Measurements from ENCODE around the gene NEDD4L. TPM values are rescaled to one million over a fixed set of nuclear protein-coding genes. Genes with fewer than 3 reads are reported as not detected.

Gene NEDD4L
- total RNA-seq, 4 donors from 2014 or later = 22.7 to 39.9 (median 34.7) TPM

- Histone ChIP-seq H3K4me1 (peaks cover 0 to 15% (median 11%) of the 10 kb centered on the region in 4 donors), H3K27me3 (no peaks in the 10 kb centered on the region), H3K27ac (replicated peaks in 1 of 4) (no peak overlapping the region), H3K4me3 (no peak overlapping the region), H3K36me3 (no peaks in the 10 kb centered on the region), H3K9me3 (no peaks in the 10 kb centered on the region)
- intact Hi-C loops (cut with DNase I) = no loop called here
- TF ChIP-seq POLR2AphosphoS5 (IDR thresholded peaks at IDR 0.05) = no peak
- TF ChIP-seq EP300 (IDR thresholded peaks at IDR 0.05) = no peak
- no peak for TF ChIP-seq CTCF (IDR thresholded peaks at IDR 0.05)
- TF ChIP-seq POLR2A (IDR thresholded peaks at IDR 0.05; ENCODE audit: low read depth) = no peak
- WGBS = 95% methylated on average over 1 of the region's 3 CpGs
- DNase-seq (ENCODE audit: extremely low spot score) = no peak
Measured at GRCh38 chr18:58152891-58153290, 108.9 kb downstream of the NEDD4L start.

- Histone ChIP-seq H3K27me3 (no peaks in the 10 kb centered on the region), H3K36me3 (no peaks in the 10 kb centered on the region), H3K27ac (replicated peaks in 1 of 4) (no peak overlapping the region), H3K9me3 (no peaks in the 10 kb centered on the region), H3K4me3 (no peak overlapping the region), H3K4me1 (no peaks in the 10 kb centered on the region)
- TF ChIP-seq EP300 (IDR thresholded peaks at IDR 0.05) = no peak
- intact Hi-C loops (cut with DNase I) = no loop called here
- no peak for DNase-seq (ENCODE audit: extremely low spot score)
- 81% methylated on average over 9 of the region's 9 CpGs for WGBS
Measured at GRCh38 chr18:58156516-58156915, 112.5 kb downstream of the NEDD4L start.

GRCh38 chr18:58157237-58157636, 113.2 kb downstream of the NEDD4L start:
- no peak for DNase-seq (ENCODE audit: extremely low spot score)
- no peak for TF ChIP-seq POLR2AphosphoS5 (IDR thresholded peaks at IDR 0.05)
- no peak for TF ChIP-seq POLR2A (IDR thresholded peaks at IDR 0.05; ENCODE audit: low read depth)
- no peak for TF ChIP-seq CTCF (IDR thresholded peaks at IDR 0.05)
- no peak for TF ChIP-seq EP300 (IDR thresholded peaks at IDR 0.05)
- 96% methylated on average over 3 of the region's 3 CpGs for WGBS
- Histone ChIP-seq H3K36me3 (no peaks in the 10 kb centered on the region), H3K27ac (replicated peaks in 1 of 4) (no peak overlapping the region), H3K4me1 (no peaks in the 10 kb centered on the region), H3K9me3 (no peaks in the 10 kb centered on the region), H3K27me3 (no peaks in the 10 kb centered on the region), H3K4me3 (no peak overlapping the region)
- intact Hi-C loops (cut with DNase I) = no loop called here

- no peak for DNase-seq (ENCODE audit: extremely low spot score)
Measured at GRCh38 chr18:58158008-58158407, 114.0 kb downstream of the NEDD4L start.

GRCh38 chr18:58158459-58158858, 114.4 kb downstream of the NEDD4L start:
- TF ChIP-seq CTCF (IDR thresholded peaks at IDR 0.05) (no peak), POLR2A (IDR thresholded peaks at IDR 0.05; ENCODE audit: low read depth) (no peak), EP300 (IDR thresholded peaks at IDR 0.05) (no peak), POLR2AphosphoS5 (IDR thresholded peaks at IDR 0.05) (no peak)
- Histone ChIP-seq H3K4me3 (no peak overlapping the region), H3K27ac (replicated peaks in 1 of 4) (no peak overlapping the region), H3K36me3 (no peaks in the 10 kb centered on the region), H3K27me3 (no peaks in the 10 kb centered on the region), H3K9me3 (no peaks in the 10 kb centered on the region), H3K4me1 (no peaks in the 10 kb centered on the region)
- WGBS = 100% methylated on average over 5 of the region's 5 CpGs
- DNase-seq (ENCODE audit: extremely low spot score) = no peak
- intact Hi-C loops (cut with DNase I) = no loop called here

More at GRCh38 chr18:58158008-58158407, 114.0 kb downstream of the NEDD4L start:
- no peak for TF ChIP-seq POLR2AphosphoS5 (IDR thresholded peaks at IDR 0.05)
- TF ChIP-seq EP300 (IDR thresholded peaks at IDR 0.05) = no peak
- TF ChIP-seq POLR2A (IDR thresholded peaks at IDR 0.05; ENCODE audit: low read depth) = no peak
- TF ChIP-seq CTCF (IDR thresholded peaks at IDR 0.05) = no peak
- H3K9me3 ChIP-seq = no peaks in the 10 kb centered on the region
- no peaks in the 10 kb centered on the region for H3K4me1 ChIP-seq
- no peaks in the 10 kb centered on the region for H3K36me3 ChIP-seq
- H3K27me3 ChIP-seq = no peaks in the 10 kb centered on the region
- no peak overlapping the region for H3K4me3 ChIP-seq
- WGBS = 86% methylated on average over 1 of the region's 1 CpG
- intact Hi-C loops (cut with DNase I) = no loop called here
- no peak overlapping the region for H3K27ac ChIP-seq (replicated peaks in 1 of 4)

All from esophagus muscularis mucosa (tissue), 4 donors.